22Rv1 (cell line): ENCODE measurements around the gene YBX3.

Source experiments
- ZFX ChIP-seq: fragments of 450-650 bp; IDR thresholded peaks from 2 replicates; pipeline ENCODE4 v1.6.1; 2017; ENCODE audit warnings: antibody characterized with exemption, borderline replicate concordance
- TF ChIP-seq, protein P1 (sequence below): fragments of 450-650 bp; IDR thresholded peaks from 2 replicates; pipeline ENCODE4 v1.5.1; 2017; ENCODE audit warnings: mild to moderate bottlenecking

DNA sequence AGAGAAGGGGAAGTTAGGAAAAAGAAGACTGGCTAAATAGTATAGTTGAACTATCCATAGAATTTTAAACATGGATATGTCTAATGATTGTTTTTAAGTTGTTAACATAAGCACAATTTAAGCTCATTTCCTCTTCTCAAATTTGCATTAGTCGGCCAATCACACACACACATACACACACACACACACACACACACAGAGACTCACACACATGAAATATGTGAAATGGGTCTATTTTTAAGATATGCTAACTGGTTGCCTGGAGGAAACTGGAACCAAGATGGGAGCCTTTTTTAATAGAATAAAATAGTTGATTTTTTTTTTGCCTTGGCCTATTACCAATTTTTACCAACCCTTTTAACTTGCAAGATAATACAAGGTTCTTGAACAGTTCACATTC lies 25.3 kb downstream of the YBX3 start:
- TF ChIP-seq, protein P1, sequence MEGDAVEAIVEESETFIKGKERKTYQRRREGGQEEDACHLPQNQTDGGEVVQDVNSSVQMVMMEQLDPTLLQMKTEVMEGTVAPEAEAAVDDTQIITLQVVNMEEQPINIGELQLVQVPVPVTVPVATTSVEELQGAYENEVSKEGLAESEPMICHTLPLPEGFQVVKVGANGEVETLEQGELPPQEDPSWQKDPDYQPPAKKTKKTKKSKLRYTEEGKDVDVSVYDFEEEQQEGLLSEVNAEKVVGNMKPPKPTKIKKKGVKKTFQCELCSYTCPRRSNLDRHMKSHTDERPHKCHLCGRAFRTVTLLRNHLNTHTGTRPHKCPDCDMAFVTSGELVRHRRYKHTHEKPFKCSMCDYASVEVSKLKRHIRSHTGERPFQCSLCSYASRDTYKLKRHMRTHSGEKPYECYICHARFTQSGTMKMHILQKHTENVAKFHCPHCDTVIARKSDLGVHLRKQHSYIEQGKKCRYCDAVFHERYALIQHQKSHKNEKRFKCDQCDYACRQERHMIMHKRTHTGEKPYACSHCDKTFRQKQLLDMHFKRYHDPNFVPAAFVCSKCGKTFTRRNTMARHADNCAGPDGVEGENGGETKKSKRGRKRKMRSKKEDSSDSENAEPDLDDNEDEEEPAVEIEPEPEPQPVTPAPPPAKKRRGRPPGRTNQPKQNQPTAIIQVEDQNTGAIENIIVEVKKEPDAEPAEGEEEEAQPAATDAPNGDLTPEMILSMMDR, result no peak
- no peak for TF ChIP-seq ZFX
